GM12872 (cell line): ENCODE measurements around the gene PPARD.
A peak's percentile ranks its signal among the peaks of the same experiment; 100 is the strongest.

Experiments used
- TF ChIP-seq, protein P1 (sequence below): IDR thresholded peaks from 3 replicates; pipeline ENCODE4 v1.5.1; 2011; ENCODE audit warnings: low read depth, mild to moderate bottlenecking, low read length, moderate library complexity; ENCODE audit not compliant: insufficient read depth

Gene PPARD

GRCh38 chr6:35342258-35343091, at the start of gene PPARD:
TSS of gene PPARD (plus strand) at chr6:35342558. CDS start at chr6:35411088, 68,530 bp downstream.
- TF ChIP-seq, protein P1, sequence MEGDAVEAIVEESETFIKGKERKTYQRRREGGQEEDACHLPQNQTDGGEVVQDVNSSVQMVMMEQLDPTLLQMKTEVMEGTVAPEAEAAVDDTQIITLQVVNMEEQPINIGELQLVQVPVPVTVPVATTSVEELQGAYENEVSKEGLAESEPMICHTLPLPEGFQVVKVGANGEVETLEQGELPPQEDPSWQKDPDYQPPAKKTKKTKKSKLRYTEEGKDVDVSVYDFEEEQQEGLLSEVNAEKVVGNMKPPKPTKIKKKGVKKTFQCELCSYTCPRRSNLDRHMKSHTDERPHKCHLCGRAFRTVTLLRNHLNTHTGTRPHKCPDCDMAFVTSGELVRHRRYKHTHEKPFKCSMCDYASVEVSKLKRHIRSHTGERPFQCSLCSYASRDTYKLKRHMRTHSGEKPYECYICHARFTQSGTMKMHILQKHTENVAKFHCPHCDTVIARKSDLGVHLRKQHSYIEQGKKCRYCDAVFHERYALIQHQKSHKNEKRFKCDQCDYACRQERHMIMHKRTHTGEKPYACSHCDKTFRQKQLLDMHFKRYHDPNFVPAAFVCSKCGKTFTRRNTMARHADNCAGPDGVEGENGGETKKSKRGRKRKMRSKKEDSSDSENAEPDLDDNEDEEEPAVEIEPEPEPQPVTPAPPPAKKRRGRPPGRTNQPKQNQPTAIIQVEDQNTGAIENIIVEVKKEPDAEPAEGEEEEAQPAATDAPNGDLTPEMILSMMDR, result peak; percentile 87

DNA sequence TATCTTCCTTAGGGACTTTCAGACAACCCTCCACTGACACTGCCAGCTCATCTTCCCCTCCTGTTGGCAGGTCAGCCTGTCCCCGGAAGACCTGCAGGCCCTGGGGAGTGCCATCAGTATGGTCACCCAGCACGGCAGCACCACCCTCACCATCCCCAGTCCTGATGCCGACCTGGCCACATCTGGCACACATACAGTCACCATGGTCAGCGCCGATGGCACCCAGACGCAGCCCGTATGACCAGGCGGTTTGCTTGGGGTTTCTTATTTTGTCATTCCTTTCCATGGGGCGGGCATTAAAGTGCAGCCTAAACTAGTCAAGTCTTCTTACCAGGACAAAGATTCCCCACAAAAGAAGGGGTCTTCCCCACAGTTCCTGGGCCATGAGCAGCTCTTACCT, 48.7 kb upstream of the PPARD start:
- TF ChIP-seq, protein P1, result no peak

GRCh38 chr6:35294308-35294945, 47.9 kb upstream of the PPARD start:
- TF ChIP-seq, protein P1, result peak; percentile 89

DNA sequence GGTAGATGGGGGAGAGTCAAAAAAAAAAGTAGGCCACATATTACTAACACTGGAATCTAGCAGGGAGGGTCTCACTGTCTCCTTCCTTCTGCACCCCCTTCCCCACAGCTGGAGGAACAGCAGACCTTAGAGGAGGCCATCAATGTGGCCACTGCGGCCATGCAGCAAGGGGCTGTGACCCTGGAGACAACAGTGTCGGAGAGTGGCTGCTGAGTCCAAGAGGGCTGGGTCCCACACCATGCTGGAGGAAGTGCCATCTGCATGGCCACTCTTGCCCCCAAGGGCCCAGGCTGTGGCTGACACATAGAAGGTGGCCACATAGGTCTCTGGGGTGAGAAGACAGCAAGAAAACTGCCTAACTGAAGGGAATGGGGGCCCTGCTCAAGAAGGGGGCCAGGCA, 47.3 kb upstream of the PPARD start:
- TF ChIP-seq, protein P1, result no peak

- TF ChIP-seq, protein P1, result no peak
Observed at GRCh38 chr6:35295521-35296315, 46.6 kb upstream of the PPARD start.

- TF ChIP-seq, protein P1, result no peak
Observed at GRCh38 chr6:35296931-35297600, 45.3 kb upstream of the PPARD start.
